ENCODE measurements around the gene WDR72.
"Not testable (repeated sequence)": the region's sequence is repeated elsewhere in the genome, so short reads cannot be mapped to it uniquely, and the experiment has no call there.

The WDR72 gene

DNA sequence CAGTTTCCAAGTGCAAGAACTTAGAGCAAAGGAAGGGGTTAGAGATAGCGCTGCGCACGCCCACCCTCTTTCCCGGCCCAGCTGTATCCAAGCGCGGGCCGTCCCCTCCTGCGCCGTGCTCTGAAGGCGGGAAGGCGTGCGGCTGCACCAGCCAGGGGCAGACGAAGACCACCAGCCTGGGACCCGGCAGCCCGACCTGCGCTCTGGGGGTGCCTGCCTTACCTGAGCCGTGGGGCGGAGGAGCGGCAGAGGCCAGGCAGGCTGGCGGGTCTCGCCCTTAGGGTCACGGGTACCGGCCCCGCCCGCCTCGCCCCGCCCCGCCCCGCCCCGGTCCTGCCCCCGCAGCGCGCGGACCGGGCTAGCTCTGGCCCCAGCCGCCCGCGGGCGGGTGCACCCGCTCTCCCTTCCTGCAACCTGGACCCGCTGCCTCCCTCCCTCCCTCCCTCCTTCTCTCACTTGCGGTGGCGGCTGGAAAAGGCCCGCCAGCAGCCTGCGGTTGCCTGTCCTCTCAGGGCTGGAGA is at the start of gene WDR72:
WDR72 (minus strand) TSS at position 253 of the 521 bp plus-strand sequence. CDS start 26,514 bp downstream, outside the sequence.
- DNase-seq, result no peak

- DNase-seq, result no peak
These were observed 48.7 kb upstream of the WDR72 start for GRCh38 chr15:53808058-53808706.

DNA sequence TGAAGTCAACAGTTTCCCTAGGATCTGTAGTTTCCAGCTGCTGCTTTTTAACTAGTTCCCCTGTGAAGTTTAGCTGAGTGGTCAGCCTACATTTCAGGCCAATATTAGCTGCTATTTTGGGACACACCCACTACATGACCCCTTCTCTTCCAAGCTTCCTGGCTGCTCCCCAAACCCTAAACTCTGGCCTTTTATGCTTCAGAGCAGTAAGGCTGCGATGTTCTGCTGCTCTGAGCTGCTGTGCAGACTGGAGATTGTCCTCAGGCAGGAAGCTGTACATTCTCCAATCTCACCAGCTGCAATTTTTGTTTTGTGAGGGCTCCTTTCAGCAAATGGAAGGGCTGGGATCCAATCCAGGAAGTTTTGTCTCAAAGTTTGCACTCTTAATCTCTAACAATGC is 48.0 kb upstream of the WDR72 start:
- DNase-seq, result no peak

DNA sequence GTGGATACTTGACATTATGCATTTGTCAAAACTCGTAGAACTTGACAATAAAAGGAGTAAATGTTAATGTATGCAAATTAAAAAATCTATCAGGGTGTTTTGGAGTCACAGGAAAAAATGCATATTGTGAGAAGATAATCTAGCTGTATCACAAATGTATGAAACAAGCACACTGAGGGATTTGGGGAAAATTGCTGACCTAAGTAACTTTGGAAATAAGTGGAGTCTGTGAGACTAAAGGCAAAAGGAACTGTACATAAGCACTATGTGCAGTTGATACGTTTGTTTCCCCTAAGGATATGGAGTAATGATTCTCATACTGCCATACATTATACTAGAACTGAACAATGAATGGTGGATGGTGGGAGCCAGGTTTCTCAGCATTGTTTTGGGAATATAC is 43.2 kb upstream of the WDR72 start:
- no peak for DNase-seq

- no peak for DNase-seq
These were observed 32.1 kb upstream of the WDR72 start for GRCh38 chr15:53791581-53791980.

GRCh38 chr15:53789654-53790375 is 30.4 kb upstream of the WDR72 start:
- no peak for DNase-seq

GRCh38 chr15:53786401-53786800 is 26.9 kb upstream of the WDR72 start:
- no peak for DNase-seq

- not testable (repeated sequence) for DNase-seq
These were observed 25.8 kb upstream of the WDR72 start for GRCh38 chr15:53785241-53785640.

- no peak for DNase-seq
These were observed 3.5 kb upstream of the WDR72 start for GRCh38 chr15:53762916-53763315.

GRCh38 chr15:53758412-53758811 is 1.1 kb downstream of the WDR72 start:
- DNase-seq, result peak; percentile 39

- DNase-seq, result peak; percentile 8
These were observed 1.6 kb downstream of the WDR72 start for GRCh38 chr15:53757906-53758305.

- DNase-seq, result no peak
These were observed 5.7 kb downstream of the WDR72 start for GRCh38 chr15:53753813-53754212.

DNA sequence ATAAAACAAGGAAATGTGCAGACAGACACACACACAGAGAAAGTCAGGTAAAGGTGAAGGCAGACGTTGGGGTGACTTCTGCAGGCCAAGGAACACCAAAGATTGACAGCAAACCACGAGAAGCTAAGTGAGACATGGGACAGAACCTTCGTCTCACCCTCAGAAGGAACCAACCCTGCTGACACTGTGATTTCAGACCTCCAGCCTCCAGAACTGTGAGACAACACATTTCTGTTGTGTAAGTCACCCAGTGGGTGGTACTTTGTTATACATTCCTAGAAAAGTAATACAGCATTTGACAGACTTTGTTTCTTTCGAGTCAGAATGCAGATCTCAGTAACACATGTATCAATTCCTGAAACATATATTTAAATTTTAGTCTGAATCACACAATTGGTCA is 7.1 kb downstream of the WDR72 start:
- DNase-seq, result no peak

DNA sequence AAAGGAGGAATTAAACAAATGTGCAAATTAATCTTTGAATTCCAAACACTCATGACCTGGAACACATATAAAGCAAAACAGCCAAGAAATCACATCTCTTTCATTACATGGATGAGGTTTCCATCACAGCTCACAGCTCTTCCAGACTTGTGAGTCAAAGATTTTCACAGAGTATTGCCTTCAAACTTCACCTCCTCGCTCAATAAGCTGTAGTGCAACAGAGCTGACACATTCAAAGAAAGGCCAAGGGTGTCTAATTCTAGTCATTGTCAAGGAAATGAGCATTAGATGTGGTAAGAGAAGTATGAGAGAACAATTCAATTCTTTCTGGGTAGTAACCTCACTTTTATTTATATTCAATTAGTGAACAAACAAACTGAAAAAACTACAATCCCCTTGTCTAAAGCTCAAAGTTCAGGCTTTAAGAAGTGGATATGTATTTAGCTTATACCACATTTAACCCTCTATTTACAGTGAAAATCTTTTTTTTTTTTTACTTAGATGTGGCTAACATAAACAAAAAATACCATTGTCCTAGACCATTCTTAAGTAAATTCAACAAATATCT is 11.9 kb downstream of the WDR72 start:
- no peak for DNase-seq

DNA sequence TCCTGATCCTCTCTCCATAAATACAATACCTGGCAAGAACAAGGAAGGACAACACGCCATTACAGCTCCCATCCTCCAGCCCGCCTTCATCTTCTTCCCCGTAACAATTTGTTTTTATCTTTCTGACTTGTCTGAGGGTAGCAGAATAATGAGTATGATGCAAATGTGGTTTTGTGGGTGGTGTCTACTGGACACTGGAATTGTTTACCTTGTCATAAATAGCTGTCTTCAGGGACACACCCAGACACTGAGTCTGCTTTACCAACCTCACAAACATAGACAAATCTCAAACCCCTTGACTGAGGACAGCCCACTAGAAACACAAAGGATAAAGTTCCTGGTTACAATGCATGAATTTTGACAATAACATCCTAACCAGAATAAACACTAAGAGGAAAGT is 13.4 kb downstream of the WDR72 start:
- DNase-seq, result no peak

DNA sequence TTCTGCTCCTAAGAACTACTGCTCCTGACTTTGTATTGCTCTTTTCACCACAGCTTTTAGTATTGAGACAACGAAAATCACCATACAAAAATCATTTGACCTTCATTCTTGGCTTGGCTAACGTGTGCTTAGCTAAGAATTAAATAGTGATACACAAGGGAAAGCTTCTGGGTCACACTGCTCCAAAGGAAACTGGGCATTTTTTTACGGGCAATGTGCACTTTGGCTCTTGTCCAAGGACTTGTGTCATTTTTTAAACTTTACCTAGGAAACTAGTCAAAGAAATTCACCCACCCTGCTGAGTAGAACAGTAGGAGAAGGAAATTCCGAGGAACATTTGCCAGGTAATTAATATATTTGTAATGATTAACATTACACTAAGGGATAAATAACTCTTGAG is 19.8 kb downstream of the WDR72 start:
- DNase-seq, result no peak

DNA sequence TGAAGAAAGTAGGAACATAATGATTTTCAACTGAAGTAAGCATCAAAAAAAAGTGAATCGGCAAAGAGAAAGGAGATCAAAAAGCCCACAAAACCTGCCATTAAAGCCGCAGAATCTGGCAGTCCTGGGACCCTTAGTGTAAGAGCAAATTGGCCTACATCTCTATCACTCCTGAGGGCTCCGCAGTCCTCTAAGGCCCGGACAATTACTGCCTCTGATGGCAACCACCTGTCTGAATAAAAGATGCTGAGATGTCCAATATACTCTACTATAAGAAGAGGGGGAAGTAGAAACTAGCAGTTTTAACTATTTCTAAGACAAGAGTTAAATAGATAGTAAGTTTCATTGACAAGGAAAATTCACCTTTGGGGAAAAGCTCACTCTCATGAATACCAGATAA is 20.3 kb downstream of the WDR72 start:
- no peak for DNase-seq

DNA sequence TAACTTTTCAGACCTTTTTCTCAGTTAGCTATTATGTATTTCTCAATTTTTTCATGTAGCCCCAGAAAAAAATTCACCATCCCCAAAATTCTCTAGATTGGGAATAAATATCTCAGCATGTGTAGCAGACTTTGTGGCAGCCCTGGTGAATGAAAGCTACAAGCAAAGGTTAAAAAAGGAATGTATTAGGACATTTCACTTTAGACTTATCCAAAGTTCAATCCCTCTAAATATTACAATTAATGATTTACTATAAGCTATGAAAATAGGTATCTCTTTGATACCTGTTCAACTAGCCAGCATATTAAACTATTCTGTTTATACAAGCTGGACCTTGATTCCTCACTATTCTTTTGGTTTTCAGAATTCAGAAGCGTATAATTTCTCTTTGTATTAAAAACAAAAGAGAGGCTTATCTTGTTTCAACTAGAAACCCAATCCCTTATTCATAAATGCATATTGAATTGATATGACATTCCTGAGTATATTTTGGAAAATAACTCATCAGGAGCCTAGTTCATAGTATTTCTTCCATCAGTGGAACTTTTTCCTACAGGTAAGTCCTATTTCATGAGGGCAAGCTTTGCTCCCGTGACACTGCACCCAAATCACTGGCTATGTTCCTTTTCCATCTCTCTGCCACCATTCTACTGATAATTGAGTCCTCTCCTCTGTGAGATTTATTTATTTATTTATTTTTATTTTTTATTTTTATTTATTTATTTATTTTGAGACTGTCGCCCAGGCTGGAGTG is 38.0 kb downstream of the WDR72 start:
- no peak for DNase-seq

DNA sequence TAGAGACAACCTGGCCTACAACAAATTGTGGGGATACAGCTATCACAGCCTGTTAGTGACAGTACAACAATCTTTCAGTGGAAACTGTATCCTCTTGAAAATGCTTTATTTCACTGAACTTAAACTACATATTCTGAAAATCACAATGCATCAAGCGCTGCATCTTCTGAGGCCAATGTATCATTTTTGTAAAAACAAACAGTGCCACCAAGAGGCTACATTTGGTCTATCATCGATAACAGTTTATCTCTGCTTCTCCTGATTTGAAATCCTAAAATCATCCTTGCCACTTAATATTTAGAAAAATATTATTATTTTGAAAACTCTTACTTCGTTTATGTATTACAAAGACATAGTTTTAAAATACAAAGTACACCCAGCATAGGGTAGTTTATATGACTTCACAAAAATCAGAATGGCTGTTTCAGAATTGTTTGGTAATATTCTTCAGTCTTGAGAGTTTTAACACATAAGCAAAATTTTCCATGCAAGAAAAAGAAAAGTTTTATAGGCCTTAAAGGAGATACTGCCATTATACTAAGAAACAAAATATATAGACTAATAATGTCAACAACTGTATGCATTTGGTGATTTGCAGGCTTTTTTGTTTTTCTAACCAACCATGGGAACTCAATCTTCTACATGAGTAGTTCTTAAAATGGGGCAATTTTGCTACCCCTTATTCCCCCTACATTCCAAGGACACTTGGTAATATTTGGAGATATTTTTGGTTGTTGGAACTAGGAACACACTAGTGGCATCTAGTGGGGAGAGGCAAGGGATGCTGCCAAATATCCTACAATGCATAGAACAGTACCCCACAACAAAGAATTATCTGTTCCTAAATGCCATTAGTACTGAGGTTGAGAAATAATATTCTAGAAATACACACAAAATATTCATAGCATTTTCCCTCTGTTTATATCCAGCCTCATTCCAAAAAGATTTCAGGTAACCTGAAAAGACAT is 42.3 kb downstream of the WDR72 start:
- DNase-seq, result peak; percentile 2

DNA sequence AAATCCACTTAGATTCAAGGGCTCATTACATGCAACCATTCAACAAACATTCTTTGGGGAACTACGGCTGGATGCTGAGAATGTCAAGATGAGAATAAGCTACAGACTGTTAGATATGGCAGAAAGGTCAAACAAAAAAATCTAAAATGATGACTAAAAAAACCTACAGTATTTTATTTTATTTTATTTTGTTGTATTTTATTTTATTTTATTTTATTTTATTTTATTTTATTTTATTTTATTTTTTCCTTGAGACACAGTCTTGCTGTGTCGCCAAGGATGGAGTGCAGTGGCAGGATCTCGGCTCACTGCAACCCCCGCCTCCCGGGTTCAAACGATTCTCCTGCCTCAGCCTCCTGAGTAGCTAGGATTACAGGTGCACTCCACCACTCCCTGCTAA is 46.2 kb downstream of the WDR72 start:
- no peak for DNase-seq

DNA sequence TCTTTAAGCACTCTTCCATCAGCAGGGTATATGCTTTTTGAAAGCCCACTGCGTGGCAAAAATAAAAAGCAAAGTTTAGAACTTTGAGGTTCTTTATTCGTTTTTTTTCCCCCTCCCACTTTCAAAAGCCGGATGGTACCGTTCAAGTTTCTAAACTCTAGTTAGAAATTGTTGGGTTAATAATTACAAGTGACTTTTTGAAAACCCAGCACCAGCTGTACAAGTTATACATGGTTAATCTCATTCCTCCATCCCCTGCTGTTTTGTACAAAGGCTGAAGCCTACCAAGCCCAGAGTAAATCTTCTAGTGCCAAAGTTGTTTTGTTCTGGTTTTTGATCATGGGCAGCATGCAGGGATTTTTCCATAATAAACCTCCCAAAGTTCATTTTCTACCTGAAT is 48.6 kb downstream of the WDR72 start:
- DNase-seq, result no peak

- DNase-seq, result no peak
These were observed 49.6 kb downstream of the WDR72 start for GRCh38 chr15:53709821-53710220.
